Jurkat, Clone E6-1 (cell line): ENCODE data around the gene TOR3A.
"Not testable (repeated sequence)": the region's sequence is repeated elsewhere in the genome, so short reads cannot be mapped to it uniquely, and the experiment has no call there.

Experiments used
- DNase-seq: peaks from one replicate; pipeline ENCODE4 v3.0.0-alpha.2; 2011; ENCODE audit warnings: low read depth, low spot score
- H3K4me3 ChIP-seq: 2 replicates; pipeline ENCODE4 v1.5.1; 2011; ENCODE audit warnings: mild to moderate bottlenecking, low read length, control low read depth, moderate library complexity

TOR3A gene

DNA sequence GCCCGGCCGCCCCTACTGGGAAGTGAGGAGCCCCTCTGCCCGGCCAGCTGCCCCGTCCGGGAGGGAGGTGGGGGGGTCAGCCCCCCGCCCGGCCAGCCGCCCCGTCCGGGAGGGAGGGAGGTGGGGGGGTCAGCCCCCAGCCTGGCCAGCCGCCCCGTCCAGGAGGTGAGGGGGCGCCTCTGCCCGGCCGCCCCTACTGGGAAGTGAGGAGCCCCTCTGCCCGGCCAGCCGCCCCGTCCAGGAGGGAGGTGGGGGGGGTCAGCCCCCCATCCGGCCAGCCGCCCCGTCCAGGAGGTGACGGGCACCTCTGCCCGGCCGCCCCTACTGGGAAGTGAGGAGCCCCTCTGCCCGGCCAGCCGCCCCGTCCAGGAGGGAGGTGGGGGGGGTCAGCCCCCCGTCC is 53.8 kb downstream of the TOR3A start:
- H3K4me3 ChIP-seq, DNase-seq: not testable (repeated sequence)

DNA sequence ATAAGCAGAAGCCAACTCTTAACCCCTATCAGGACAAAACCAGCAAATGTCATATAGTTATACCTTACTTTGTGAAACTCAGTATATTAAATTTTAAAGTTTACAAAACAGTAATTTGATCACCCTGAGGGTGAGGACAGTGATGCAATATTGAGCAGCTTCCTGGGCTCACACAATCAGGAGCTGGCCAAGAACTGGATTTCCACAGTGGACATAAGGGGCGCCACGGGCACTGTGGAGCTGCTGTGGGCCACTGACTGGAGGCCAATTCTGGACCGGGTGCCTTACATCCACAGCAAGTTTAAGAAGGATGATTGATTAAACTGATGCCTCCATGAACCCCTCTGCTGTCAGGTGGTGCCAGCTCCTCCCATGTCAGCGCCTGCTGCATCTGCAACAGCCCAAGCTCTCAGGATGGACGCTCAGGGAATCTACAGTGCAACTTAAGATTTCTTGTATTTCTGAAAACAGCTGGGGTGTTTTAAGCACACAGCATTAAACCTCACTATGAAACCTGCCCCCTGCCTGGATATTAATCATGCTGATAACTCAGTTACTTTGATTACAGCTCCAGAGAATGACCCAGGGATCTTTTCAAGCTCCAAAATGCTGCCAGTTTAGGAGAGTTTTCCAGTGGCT is 55.9 kb downstream of the TOR3A start:
- H3K4me3 ChIP-seq = no peak overlapping the region
- no peak for DNase-seq

- not testable (repeated sequence) for DNase-seq, H3K4me3 ChIP-seq
These were observed 56.9 kb downstream of the TOR3A start for GRCh38 chr1:179138755-179139154.

- no peak for DNase-seq
- H3K4me3 ChIP-seq = no peak overlapping the region
These were observed 59.9 kb downstream of the TOR3A start for GRCh38 chr1:179141592-179142251.

DNA sequence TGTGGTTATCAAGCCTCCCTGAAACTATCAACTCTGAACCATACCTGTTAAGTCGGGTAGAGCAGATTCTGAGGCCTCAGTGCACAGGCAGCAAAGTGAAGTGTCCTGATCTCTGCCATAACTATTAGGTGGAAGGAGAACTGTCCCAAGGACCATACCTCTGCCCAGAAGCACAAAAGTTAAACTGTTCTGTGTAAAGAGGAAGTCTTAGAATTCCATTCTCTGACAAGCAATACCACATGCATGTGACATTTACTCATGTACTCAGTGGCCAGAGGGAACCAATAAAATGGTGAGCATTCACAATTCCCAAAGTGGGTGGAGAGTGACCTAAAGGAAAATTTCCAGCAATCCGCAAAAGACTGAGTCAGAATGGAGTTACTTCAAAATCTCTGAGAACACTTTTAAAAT is 61.0 kb downstream of the TOR3A start:
- DNase-seq = no peak
- no peak overlapping the region for H3K4me3 ChIP-seq

DNA sequence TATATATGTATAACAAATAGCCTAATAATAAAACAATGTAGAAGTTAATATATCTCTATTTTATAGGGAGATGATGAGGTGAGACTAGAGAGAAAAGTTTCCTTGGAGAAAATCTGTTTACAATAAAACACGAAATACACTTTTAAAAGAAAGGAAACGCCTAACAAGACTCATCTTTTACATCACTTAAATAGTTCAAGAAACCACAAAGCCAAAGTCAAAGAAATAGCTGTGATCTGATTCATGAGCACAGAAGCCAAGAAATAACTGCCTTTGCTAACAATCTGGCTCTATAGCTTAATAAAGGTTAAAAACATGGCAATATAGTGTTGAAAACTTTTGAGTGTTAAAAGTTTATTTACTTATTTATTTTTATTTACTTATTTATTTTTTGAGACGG is 61.5 kb downstream of the TOR3A start:
- no peak overlapping the region for H3K4me3 ChIP-seq
- peak; percentile 39 for DNase-seq

- H3K4me3 ChIP-seq = no peak overlapping the region
- DNase-seq = no peak
These were observed 62.8 kb downstream of the TOR3A start for GRCh38 chr1:179144626-179145025.

- no peak overlapping the region for H3K4me3 ChIP-seq
- DNase-seq = no peak
These were observed 63.7 kb downstream of the TOR3A start for GRCh38 chr1:179145521-179145920.
